Measurements from ENCODE around the gene SRSF4. TPM values are rescaled to one million over a fixed set of nuclear protein-coding genes. Genes with fewer than 3 reads are reported as not detected.
"Not testable (repeated sequence)": the region's sequence is repeated elsewhere in the genome, so short reads cannot be mapped to it uniquely, and the experiment has no call there.

The SRSF4 gene
- total and polyA plus RNA-seq, 5 donors, result 50.0 to 63.7 (median 60.5) TPM

DNA sequence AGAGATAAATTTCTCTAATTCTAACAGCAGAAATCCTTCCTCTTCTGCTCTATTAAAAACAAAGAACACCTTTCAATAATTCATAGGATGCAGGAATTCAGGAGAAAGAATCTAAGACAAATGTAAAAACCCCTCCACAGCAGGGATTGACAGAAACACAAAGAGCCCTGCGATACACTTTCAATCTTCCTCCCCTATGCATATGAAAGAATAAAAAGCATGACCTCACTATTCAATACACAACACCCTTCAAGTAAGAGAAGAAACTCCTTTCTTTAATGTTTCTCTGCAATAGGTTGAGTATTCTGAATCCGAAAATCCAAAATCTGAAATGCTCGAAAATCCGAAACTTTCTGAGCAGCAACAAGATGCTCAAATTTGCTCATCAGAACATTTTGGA lies 17.1 kb downstream of the SRSF4 start:
- no peak for ATAC-seq
- DNase-seq, result no peak
- no peak overlapping the region for H3K4me3 ChIP-seq (ENCODE audit: low read length)
- intact Hi-C loops (cut with DNase I), result no loop called here
- no peak overlapping the region for H3K27ac ChIP-seq (ENCODE audit: low read length)
- no peaks in the 10 kb centered on the region for H3K9me3 ChIP-seq (ENCODE audit: control insufficient read depth, low read length)
- H3K4me1 ChIP-seq (ENCODE audit: control insufficient read depth, insufficient read depth, low read length), result peaks cover 8% of the 10 kb centered on the region
- H3K27me3 ChIP-seq (ENCODE audit: control insufficient read depth, insufficient read depth), result no peaks in the 10 kb centered on the region
- WGBS, result 80% methylated on average over 4 of the region's 4 CpGs

DNA sequence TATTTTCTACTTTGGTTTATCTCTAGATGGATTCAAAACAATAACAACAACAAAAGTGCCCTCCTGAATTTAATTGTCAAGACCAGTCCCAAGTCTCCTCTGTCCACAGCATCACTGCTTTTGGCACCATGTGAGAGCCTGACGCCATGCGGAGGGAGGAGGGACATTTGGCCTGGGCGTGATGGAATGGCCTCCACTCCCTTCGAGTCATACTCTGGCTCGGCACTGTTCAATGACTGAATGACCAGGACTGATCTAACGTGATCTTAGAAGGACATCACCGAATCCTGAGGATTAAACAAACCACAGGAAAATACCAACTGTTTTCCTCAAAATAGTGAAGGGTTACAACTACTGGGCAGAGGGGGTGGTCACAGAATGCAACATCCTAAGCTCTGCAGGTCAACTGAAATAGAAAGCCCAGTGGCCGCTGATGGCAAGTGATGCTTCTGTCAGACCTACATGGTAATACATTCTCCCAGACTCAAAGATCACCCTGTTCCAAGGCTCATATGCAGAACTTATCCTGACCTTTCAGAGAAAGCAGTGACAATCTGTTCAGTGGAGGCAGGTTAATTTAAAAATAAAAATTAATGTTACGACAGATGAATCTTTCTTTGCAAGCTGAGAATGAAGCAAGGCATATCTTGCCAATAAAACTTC lies 19.1 kb downstream of the SRSF4 start:
- peak; percentile 82 to 83 for ATAC-seq
- peaks cover 8% of the 10 kb centered on the region for H3K4me1 ChIP-seq (ENCODE audit: control insufficient read depth, insufficient read depth, low read length)
- peak; percentile 63 to 80 (median 72) for DNase-seq
- WGBS, result 58% methylated on average over 9 of the region's 9 CpGs
- no peaks in the 10 kb centered on the region for H3K27me3 ChIP-seq (ENCODE audit: control insufficient read depth, insufficient read depth)
- no peak overlapping the region for H3K4me3 ChIP-seq (ENCODE audit: low read length)
- intact Hi-C loops (cut with DNase I), result no loop called here
- H3K27ac ChIP-seq (ENCODE audit: low read length), result no peak overlapping the region
- H3K9me3 ChIP-seq (ENCODE audit: control insufficient read depth, low read length), result no peaks in the 10 kb centered on the region

DNA sequence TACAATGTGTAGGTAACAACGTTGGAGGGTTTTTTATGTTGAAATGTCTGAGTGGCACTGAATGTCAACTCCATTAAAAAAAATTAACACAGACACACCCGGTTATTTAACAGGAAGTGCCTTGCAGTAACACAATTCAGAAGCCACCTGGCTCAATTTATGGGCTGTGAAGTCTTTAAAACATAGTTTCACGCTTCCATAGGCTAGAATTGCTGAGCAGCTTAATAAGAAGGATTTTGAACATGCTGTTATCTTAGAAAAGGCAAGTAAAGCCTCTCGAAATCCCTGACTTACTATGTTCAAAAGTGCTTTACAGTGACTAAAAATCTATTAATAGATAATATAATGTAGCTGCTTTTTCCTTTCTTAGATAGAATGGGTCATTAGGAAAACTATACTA lies 19.7 kb downstream of the SRSF4 start:
- H3K4me3 ChIP-seq (ENCODE audit: low read length), result no peak overlapping the region

DNA sequence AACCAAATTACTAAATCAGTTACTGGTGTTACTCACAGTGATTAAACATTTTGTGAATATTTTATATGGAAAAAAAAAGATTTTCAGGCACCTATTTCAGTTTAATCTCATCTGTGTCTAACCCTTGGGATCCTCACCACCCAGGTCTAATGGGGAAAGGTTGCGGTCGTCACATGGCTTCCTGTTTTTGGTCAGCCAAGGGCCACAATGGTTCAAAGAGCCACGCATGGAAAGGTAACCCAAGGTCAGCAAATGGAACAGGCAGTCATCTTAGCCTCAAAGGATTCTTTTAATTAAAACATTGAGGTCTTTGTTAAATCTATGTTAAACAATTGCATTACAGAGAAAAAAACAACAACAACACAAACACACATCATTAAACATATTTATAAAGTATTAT lies 21.9 kb downstream of the SRSF4 start:
- intact Hi-C loops (cut with DNase I), result no loop called here
- DNase-seq (no peak), ATAC-seq (no peak)
- no peaks in the 10 kb centered on the region for H3K9me3 ChIP-seq (ENCODE audit: control insufficient read depth, low read length)
- no peak overlapping the region for H3K4me3 ChIP-seq (ENCODE audit: low read length)
- H3K4me1 ChIP-seq (ENCODE audit: control insufficient read depth, insufficient read depth, low read length), result peaks cover 11% of the 10 kb centered on the region
- H3K27ac ChIP-seq (ENCODE audit: low read length), result no peak overlapping the region
- H3K27me3 ChIP-seq (ENCODE audit: control insufficient read depth, insufficient read depth), result no peaks in the 10 kb centered on the region
- 63% methylated on average over 3 of the region's 3 CpGs for WGBS

More for the DNA sequence above, 19.7 kb downstream of the SRSF4 start:
- WGBS, result 56% methylated on average over 4 of the region's 4 CpGs
- Histone ChIP-seq H3K27ac (ENCODE audit: low read length) (no peak overlapping the region), H3K4me1 (ENCODE audit: control insufficient read depth, insufficient read depth, low read length) (peaks cover 8% of the 10 kb centered on the region), H3K9me3 (ENCODE audit: control insufficient read depth, low read length) (no peaks in the 10 kb centered on the region), H3K27me3 (ENCODE audit: control insufficient read depth, insufficient read depth) (no peaks in the 10 kb centered on the region)
- DNase-seq, result no peak
- intact Hi-C loops (cut with DNase I), result no loop called here
- ATAC-seq, result no peak

DNA sequence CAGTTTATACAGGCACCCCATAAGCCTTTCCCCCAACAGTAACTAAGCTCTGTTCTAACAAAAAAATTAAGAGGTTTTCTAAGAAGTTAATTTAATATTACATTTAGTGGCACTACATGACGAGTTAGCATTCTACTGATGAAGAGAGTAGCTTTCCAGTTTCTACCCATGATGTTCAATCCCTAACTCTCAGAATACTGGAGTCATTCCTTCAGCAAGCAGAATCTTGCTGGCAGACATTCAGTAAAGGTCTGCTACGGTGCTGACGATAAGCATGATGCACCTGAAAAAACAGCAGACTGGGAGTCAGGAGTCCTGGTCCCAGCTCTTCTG lies 24.5 kb downstream of the SRSF4 start:
- Histone ChIP-seq H3K27ac (ENCODE audit: low read length) (no peak overlapping the region), H3K4me3 (ENCODE audit: low read length) (no peak overlapping the region), H3K27me3 (ENCODE audit: control insufficient read depth, insufficient read depth) (no peaks in the 10 kb centered on the region), H3K9me3 (ENCODE audit: control insufficient read depth, low read length) (no peaks in the 10 kb centered on the region), H3K4me1 (ENCODE audit: control insufficient read depth, insufficient read depth, low read length) (peaks cover 6% of the 10 kb centered on the region)
- intact Hi-C loops (cut with DNase I), result no loop called here
- WGBS, result 49% methylated on average over 3 of the region's 3 CpGs
- DNase-seq, result no peak
- ATAC-seq, result no peak

DNA sequence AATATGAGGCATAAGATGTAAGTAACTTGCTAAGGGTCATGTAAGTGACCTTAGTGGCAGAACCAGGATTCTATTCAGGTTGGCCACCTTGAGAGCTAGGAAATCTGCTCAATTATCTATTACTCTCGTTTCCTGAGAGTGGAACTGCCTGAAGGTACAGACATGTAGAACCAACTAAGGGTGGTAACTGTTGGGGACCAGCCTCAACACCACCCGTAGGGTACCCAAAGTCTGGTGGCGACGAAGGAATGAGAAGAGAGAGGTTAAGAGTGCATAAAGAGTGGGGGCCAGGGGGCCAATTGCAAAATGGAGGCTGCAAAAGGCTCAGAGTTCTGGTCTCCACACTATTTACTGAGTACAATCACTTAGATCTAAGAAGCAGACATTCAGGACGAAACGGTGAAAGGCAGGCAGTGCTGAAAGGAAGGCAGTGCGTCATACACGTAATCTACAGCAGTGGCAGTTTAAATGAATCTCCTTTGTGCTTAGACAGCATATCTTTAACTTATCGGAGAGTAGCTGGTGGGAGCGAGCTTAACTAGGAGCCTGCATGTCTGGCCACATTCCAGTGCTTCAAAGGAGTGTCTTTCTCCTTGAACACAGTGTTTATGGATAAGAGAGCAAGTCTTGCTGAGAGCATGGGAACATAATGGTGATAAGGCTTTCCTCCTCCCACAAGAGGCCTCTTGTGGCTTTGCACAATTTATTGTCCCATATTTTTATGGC lies 25.0 kb downstream of the SRSF4 start:
- Histone ChIP-seq H3K27me3 (ENCODE audit: control insufficient read depth, insufficient read depth) (no peaks in the 10 kb centered on the region), H3K9me3 (ENCODE audit: control insufficient read depth, low read length) (no peaks in the 10 kb centered on the region), H3K4me3 (ENCODE audit: low read length) (no peak overlapping the region), H3K4me1 (ENCODE audit: control insufficient read depth, insufficient read depth, low read length) (peaks cover 6% of the 10 kb centered on the region), H3K27ac (ENCODE audit: low read length) (peak overlapping the region; percentile 32)
- ATAC-seq (peak; percentile 67 to 85), DNase-seq (peak in 1 of 3 donors; percentile 61)
- 20% methylated on average over 10 of the region's 10 CpGs for WGBS
- intact Hi-C loops (cut with DNase I), result no loop called here

DNA sequence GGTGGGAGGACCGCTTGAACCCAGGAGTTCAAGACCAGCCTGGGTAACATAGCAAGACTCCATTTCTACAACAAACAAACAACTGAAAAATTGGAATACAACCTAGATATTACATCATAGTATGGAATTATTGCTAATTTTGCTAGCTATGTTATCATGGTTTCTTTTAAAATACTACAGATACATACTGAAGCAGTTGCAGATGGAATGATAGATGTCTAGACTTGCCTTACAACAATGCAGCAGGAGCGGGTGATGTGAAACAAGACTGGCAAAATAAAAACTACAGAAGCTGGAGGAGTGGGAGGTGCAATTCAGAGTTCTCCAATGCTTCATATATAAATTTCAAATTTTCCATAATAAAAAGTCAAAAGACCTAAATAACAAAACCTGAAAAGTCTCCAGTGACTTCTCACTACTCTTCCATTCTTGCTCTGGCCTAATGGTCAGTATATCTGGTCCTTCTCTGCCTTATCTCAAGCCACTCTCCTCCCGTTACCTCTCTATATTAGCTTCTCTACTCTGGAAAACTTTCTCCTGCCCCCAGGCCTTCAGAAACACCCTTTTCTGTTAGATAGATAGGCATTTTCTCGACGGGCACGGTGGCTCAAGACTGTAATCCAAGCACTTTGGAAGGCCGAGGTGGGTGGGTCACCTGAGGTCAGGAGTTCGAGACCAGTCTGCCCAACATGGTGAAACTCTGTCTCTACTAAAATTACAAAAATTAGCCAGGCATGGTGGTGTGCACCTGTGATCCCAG lies 29.5 kb downstream of the SRSF4 start:
- intact Hi-C loops (cut with DNase I), result no loop called here
- no peak for DNase-seq
- 73% methylated on average over 8 of the region's 8 CpGs for WGBS
- H3K27ac ChIP-seq (ENCODE audit: low read length), result no peak overlapping the region
- ATAC-seq, result no peak
- H3K9me3 ChIP-seq (ENCODE audit: control insufficient read depth, low read length), result no peaks in the 10 kb centered on the region
- no peak overlapping the region for H3K4me3 ChIP-seq (ENCODE audit: low read length)
- no peaks in the 10 kb centered on the region for H3K27me3 ChIP-seq (ENCODE audit: control insufficient read depth, insufficient read depth)
- peaks cover 6% of the 10 kb centered on the region for H3K4me1 ChIP-seq (ENCODE audit: control insufficient read depth, insufficient read depth, low read length)

DNA sequence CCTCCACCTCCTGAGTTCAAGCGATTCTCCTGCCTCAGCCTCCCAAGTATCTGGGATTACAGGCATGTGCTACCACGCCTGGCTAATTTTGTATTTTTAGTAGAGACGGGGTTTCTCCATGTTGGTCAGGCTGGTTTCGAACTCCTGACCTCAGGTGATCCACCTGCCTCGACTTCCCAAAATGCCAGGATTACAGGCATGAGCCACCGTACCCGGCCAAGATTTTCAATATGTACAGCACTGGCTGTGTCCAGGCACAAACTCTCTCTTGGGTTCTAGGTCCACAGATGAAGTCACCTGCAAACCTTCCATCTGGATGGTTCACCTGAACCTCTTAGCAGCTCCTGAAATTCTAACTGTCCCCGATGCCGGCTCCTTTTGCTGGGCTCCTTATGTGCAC lies 31.4 kb downstream of the SRSF4 start:
- H3K4me1 ChIP-seq (ENCODE audit: control insufficient read depth, insufficient read depth, low read length); H3K27ac ChIP-seq (ENCODE audit: low read length); intact Hi-C loops (cut with DNase I); H3K9me3 ChIP-seq (ENCODE audit: control insufficient read depth, low read length); H3K4me3 ChIP-seq (ENCODE audit: low read length); ATAC-seq; H3K27me3 ChIP-seq (ENCODE audit: control insufficient read depth, insufficient read depth): not testable (repeated sequence)
- WGBS, result 98% methylated on average over 9 of the region's 9 CpGs
- DNase-seq, result peak in 1 of 3 donors; percentile 8

DNA sequence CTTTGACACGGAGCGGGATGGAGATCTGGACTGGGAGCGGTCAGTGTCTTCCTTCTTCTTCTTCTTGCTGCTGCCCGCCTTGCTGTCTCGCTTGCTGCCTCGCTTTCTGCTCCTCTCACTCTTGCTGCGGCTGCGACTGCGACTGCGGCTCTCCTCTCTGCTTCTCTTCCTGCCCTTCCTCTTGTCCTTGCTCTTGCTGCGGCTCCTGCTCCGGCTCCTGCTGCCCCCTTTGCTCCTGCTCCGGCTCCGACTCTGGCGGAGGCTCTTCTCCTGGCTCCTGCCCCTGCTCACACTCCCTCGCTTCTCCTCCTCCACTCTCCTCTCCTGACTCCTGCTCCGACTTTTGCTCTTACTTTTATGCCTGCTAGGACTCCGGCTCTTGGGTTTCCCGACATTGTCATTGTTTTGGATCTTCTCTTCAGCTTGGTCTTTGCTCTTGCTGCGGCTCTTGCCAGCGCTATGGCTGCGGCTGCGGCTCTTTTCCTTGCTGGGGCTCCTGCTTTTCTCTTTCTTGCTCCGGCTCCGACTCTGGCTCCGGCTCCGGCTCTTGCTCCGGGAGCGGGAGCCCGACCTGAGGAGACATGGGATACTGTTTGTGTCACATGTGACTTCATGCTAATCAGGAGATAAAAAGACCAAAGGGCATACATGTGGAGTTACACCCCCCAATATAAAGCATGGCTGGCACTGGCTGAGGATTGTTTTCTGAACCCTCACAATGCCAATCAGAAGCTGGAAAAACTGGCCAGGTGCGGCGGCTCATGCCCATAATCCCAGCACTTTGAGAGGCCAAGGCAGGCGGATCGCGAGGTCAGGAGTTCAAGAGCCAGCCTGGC lies 32.8 kb downstream of the SRSF4 start:
- WGBS, result 96% methylated on average over 35 of the region's 35 CpGs
- Histone ChIP-seq H3K27ac (ENCODE audit: low read length) (no peak overlapping the region), H3K4me1 (ENCODE audit: control insufficient read depth, insufficient read depth, low read length) (no peaks in the 10 kb centered on the region), H3K4me3 (ENCODE audit: low read length) (no peak overlapping the region), H3K9me3 (ENCODE audit: control insufficient read depth, low read length) (no peaks in the 10 kb centered on the region), H3K27me3 (ENCODE audit: control insufficient read depth, insufficient read depth) (no peaks in the 10 kb centered on the region)
- DNase-seq (peak in 1 of 3 donors; percentile 24), ATAC-seq (no peak)
- intact Hi-C loops (cut with DNase I), result no loop called here

DNA sequence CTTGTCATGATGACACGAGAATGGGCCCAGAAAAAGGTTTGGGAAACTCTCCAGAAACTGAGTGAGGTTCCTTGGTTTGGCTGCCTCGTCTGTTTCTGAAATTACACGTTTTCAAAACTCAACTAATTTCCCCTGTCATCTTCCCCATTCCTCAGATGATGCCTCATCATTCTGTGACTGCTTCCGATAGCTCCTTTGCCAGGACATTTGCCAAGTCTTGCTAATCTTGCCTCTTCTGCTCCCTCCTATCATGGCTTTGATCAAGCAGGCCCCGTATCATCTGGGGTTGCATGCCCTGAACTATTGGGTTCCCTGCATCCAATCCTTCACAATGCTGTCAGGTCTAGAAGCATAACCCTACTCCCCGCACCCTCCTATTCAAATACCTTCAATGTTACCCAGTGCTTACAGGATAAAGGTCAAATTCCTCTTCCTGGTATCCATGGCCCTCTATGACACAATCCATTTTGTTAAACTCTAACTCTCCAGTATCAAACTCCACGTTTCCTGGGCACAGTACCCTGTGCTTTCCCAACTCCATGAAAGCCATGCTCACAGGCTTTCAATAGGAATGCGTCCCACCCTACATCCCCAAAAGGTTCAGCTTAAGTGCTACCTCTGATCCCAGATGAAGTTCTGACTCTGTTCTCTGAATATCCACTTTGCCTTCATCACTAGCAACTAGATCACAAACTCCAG lies 35.8 kb downstream of the SRSF4 start:
- 55% methylated on average over 8 of the region's 8 CpGs for WGBS
- Histone ChIP-seq H3K27ac (ENCODE audit: low read length) (no peak overlapping the region), H3K27me3 (ENCODE audit: control insufficient read depth, insufficient read depth) (no peaks in the 10 kb centered on the region), H3K4me1 (ENCODE audit: control insufficient read depth, insufficient read depth, low read length) (no peaks in the 10 kb centered on the region), H3K4me3 (ENCODE audit: low read length) (no peak overlapping the region), H3K9me3 (ENCODE audit: control insufficient read depth, low read length) (no peaks in the 10 kb centered on the region)
- peak; percentile 38 to 47 for ATAC-seq
- intact Hi-C loops (cut with DNase I), result no loop called here
- DNase-seq, result no peak
